Uterus (tissue), 4 donors: ENCODE results near the gene MYCN. TPM values are rescaled to one million over a fixed set of nuclear protein-coding genes. Genes with fewer than 3 reads are reported as not detected.

Source experiments
- DNase-seq, 2 donors: peaks; one replicate each; pipeline ENCODE4 v3.0.0-alpha.2; 2019 to 2020
- H3K27ac ChIP-seq, 2 donors: fragments of 200-600 bp; sonication (generic); 1 replicate in 1 of 2; 2 replicates in 1 of 2; pipeline ENCODE4 v1.5.1; 2016 to 2018
- H3K27me3 ChIP-seq, 2 donors: fragments of 200-600 bp; sonication (generic); one replicate each; pipeline ENCODE4 v1.5.1; 2018 to 2019; ENCODE audit warnings: control low read depth in 1 of 2
- H3K36me3 ChIP-seq, 2 donors: fragments of 200-600 bp; sonication (generic); one replicate each; pipeline ENCODE4 v1.5.1; 2019; ENCODE audit warnings: control low read depth in 1 of 2
- H3K4me1 ChIP-seq, 2 donors: fragments of 200-600 bp; sonication (generic); one replicate each; pipeline ENCODE4 v1.5.1; 2018 to 2019; ENCODE audit warnings: control low read depth in 1 of 2
- H3K4me3 ChIP-seq, 2 donors: fragments of 200-600 bp; sonication (generic); 1 replicate in 1 of 2; 2 replicates in 1 of 2; pipeline ENCODE4 v1.5.1; 2018 to 2019; ENCODE audit warnings: mild to moderate bottlenecking in 1 of 2
- H3K9me3 ChIP-seq, 2 donors: fragments of 200-600 bp; sonication (generic); one replicate each; pipeline ENCODE4 v1.5.1; 2019; ENCODE audit warnings: control low read depth in 1 of 2
- POLR2A ChIP-seq, 2 donors: fragments of 450-650 bp; IDR thresholded peaks; one replicate each; pipeline ENCODE4 v1.6.1; 2016; ENCODE audit warnings: antibody characterized with exemption in 2 of 2, mild to moderate bottlenecking in 1 of 2, moderate library complexity in 1 of 2
- intact Hi-C: fragments of 100-400 bp; cut with DNase I; formaldehyde crosslinking; loops from one replicate; pipeline ENCODE4 v1.15.1; 2023; ENCODE audit warnings: low total_unique reads
- total RNA-seq, 4 donors: library from RNA; depleted of rRNA in 3 of 4; stranded (reverse); fragments of >200 nt in 3 of 4; gene quantifications; one replicate each; pipeline versions ENCODE4 v1.1.0 to v1.2.4, GENCODE V29; 2014 to 2023
- TF ChIP-seq, protein P1 (sequence below), 4 experiments: fragments of 200-600 bp in 2 of 4; fragments of 450-650 bp in 2 of 4; sonication (generic) in 2 of 4; IDR thresholded peaks; one replicate each; pipeline ENCODE4 v1.5.1; 2016 to 2019; ENCODE audit warnings: antibody characterized with exemption in 4 of 4, mild to moderate bottlenecking in 2 of 4, moderate library complexity in 1 of 4
- donor health status: DM: yes; HTN: yes; CAD: no.

MYCN gene
- total RNA-seq, 4 donors from 2014 or later, result 1.3 to 4.1 (median 1.9) TPM; not detected in 1

DNA sequence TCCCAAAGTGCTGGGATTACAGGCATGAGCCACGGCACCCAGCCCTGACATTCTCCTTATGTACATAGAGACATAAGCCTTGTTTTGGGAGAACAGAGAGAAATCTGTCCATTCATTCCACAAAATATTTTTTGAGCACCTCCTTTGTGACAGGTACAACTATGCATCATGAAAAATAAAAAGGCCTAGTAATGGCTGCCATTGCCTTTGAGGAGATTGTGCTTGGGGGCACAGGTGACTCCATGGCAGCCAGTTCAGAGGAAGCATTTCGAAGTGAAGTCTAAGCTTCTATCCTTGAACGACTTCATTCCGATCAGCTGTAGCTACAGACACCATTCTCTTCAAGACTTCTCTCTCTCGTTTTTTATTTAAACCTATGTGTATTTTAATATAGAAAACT, 10.5 kb upstream of the MYCN start:
- Histone ChIP-seq H3K4me1 (no peaks in the 10 kb centered on the region), H3K4me3 (no peak overlapping the region), H3K9me3 (no peaks in the 10 kb centered on the region), H3K27me3 (no peaks in the 10 kb centered on the region), H3K27ac (no peak overlapping the region), H3K36me3 (no peaks in the 10 kb centered on the region)
- intact Hi-C loops, result no loop called here
- TF ChIP-seq POLR2A (IDR thresholded peaks at IDR 0.05), result no peak
- TF ChIP-seq, protein P1, sequence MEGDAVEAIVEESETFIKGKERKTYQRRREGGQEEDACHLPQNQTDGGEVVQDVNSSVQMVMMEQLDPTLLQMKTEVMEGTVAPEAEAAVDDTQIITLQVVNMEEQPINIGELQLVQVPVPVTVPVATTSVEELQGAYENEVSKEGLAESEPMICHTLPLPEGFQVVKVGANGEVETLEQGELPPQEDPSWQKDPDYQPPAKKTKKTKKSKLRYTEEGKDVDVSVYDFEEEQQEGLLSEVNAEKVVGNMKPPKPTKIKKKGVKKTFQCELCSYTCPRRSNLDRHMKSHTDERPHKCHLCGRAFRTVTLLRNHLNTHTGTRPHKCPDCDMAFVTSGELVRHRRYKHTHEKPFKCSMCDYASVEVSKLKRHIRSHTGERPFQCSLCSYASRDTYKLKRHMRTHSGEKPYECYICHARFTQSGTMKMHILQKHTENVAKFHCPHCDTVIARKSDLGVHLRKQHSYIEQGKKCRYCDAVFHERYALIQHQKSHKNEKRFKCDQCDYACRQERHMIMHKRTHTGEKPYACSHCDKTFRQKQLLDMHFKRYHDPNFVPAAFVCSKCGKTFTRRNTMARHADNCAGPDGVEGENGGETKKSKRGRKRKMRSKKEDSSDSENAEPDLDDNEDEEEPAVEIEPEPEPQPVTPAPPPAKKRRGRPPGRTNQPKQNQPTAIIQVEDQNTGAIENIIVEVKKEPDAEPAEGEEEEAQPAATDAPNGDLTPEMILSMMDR (IDR thresholded peaks at IDR 0.05), result no peak
- DNase-seq, result no peak

DNA sequence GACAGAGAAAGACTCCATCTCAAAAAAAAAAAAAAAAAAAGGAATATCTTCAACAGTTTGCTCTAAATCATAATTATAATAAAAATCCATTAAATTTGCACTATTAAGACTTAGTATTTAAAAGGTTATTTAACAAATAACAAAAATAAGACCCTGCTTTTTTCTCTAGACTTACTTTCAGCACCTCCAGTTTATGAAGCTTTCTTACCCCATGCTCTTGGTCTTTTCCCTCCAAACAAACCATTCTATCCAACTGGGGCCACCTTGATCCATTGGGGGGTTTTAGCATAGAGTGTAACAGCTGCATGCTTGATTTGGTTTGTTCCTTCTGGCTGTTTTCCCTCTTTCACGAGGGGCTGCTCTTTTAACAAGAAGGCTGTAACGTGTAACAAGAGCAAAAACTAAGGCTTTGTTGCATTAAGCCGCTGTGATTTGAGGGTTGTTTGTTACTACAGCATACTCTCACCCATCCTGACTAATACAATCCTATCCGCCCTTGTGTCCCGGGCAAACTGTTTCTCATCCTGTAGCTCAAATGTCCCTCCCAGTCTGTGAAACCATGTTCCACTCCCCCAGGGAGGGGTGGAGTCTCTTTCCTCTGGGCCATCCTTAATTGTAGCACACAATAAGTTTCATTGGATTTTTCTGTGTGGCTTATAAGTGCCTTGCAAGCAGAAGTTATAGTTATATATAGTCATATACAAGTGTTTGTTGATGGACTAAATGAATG, 9.6 kb upstream of the MYCN start:
- Histone ChIP-seq H3K9me3 (no peaks in the 10 kb centered on the region), H3K4me1 (no peaks in the 10 kb centered on the region), H3K36me3 (no peaks in the 10 kb centered on the region), H3K27me3 (no peaks in the 10 kb centered on the region), H3K27ac (no peak overlapping the region), H3K4me3 (no peak overlapping the region)
- DNase-seq, result no peak
- intact Hi-C loops, result no loop called here
- TF ChIP-seq, protein P1 (IDR thresholded peaks at IDR 0.05), result no peak
- TF ChIP-seq POLR2A (IDR thresholded peaks at IDR 0.05), result no peak

DNA sequence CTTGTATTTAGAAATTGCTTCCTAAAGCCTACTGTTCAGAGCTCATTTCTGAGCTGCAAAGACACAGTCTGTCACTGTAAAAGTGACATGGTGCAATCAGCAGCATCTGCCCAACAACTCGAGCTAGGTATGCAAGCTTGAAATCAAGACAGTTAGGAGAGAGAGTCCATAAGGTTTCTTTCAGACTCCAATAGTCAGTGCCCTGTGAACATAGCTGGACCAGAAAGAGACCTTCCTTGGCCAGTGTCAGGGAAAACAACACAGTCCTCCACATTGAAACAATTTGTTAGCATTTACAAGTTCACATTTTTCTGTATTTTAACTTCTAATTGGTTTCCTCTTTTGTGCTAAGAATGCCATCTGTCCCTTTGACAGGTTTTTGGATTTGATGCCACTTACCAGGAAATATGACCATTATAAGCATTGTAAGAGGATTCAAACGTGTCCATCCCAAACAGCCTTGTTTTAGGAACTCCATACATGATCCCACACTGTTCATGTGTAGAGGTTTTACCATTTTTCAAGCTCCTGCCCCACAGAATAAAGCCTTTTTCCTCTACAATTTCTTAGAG, 8.9 kb upstream of the MYCN start:
- Histone ChIP-seq H3K27ac (no peak overlapping the region), H3K4me1 (no peaks in the 10 kb centered on the region), H3K27me3 (no peaks in the 10 kb centered on the region), H3K4me3 (no peak overlapping the region), H3K36me3 (no peaks in the 10 kb centered on the region), H3K9me3 (no peaks in the 10 kb centered on the region)
- TF ChIP-seq POLR2A (IDR thresholded peaks at IDR 0.05), result no peak
- TF ChIP-seq, protein P1 (IDR thresholded peaks at IDR 0.05), result no peak
- no peak for DNase-seq
- intact Hi-C loops, result no loop called here

DNA sequence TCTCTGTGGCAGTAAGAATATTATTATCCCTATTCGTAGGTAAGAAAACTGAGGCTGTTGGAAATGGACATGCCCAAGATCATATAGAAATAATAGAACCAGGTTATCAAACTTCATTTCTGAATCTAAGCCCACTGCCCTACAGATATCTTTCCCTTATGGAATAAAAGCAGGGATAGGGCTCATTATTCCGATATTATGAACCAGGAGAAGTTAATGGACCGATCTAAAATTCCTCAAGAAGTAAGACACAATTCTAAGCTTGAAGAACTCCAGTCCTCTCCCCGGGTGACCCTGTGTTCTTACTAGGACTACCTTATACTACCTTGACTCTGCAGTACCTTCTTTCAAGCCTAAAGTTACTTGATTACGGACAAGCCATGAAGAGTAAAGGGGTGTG, 8.4 kb upstream of the MYCN start:
- TF ChIP-seq, protein P1 (IDR thresholded peaks at IDR 0.05), result no peak
- no peak for TF ChIP-seq POLR2A (IDR thresholded peaks at IDR 0.05)
- no peaks in the 10 kb centered on the region for H3K27me3 ChIP-seq
- no peak for DNase-seq
- no peaks in the 10 kb centered on the region for H3K4me1 ChIP-seq
- no peak overlapping the region for H3K27ac ChIP-seq
- no peak overlapping the region for H3K4me3 ChIP-seq
- no peaks in the 10 kb centered on the region for H3K36me3 ChIP-seq
- intact Hi-C loops, result no loop called here
- no peaks in the 10 kb centered on the region for H3K9me3 ChIP-seq

DNA sequence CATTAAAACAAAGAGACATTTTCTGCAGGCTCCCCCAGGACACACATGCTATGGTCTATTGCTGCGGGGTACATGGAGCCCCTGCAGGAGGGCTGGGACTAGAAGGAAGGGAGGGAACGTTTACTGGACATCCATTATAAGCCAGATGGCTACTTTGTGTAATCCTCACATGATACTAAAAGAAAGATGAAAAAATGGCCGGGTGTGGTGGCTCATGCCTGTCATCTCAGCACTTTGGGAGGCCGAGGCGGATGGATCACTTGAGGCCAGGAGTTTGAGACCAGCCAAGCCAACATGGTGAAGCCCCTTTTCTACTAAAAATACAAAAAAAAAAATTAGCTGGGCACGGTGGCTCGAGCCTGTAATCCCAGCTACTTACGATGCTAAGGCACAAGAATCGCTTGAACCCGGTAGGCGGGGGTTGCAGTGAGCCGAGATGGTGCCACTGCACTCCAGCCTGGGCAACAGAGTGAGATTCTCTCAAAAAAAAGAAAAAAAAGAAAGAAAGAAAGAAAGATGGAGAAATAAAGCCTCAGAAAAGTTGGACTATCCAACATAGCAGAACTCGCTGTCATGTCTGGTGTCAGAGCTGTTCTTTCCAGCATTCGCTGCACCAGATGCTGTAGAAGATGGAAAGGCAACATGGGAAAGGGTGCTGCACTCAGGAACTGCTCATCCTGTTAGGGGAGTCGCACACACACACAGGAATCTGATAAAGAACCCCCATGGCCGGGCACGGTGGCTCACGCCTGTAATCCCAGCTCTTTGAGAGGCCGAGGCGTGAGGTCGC, 7.8 kb upstream of the MYCN start:
- TF ChIP-seq POLR2A (IDR thresholded peaks at IDR 0.05), result no peak
- no peak overlapping the region for H3K27ac ChIP-seq
- no peaks in the 10 kb centered on the region for H3K4me1 ChIP-seq
- H3K4me3 ChIP-seq, result no peak overlapping the region
- H3K36me3 ChIP-seq, result no peaks in the 10 kb centered on the region
- no peaks in the 10 kb centered on the region for H3K9me3 ChIP-seq
- intact Hi-C loops, result no loop called here
- H3K27me3 ChIP-seq, result no peaks in the 10 kb centered on the region
- DNase-seq, result no peak
